CD4-positive, alpha-beta T cell treated with Interleukin-12 subunit alpha and Interleukin-12 subunit beta, for 1 hour (primary cell): ENCODE results near the gene CD44.

ENCODE experiments used
- DNase-seq: peaks from one replicate; pipeline ENCODE4 v3.0.0-alpha.2; 2020

CD44 gene

GRCh38 chr11:35178873-35179272, 39.9 kb downstream of the CD44 start:
- no peak for DNase-seq

- DNase-seq = no peak
These were observed 40.6 kb downstream of the CD44 start for GRCh38 chr11:35179466-35180135.

- DNase-seq = no peak
These were observed 41.6 kb downstream of the CD44 start for GRCh38 chr11:35180317-35181233.

DNA sequence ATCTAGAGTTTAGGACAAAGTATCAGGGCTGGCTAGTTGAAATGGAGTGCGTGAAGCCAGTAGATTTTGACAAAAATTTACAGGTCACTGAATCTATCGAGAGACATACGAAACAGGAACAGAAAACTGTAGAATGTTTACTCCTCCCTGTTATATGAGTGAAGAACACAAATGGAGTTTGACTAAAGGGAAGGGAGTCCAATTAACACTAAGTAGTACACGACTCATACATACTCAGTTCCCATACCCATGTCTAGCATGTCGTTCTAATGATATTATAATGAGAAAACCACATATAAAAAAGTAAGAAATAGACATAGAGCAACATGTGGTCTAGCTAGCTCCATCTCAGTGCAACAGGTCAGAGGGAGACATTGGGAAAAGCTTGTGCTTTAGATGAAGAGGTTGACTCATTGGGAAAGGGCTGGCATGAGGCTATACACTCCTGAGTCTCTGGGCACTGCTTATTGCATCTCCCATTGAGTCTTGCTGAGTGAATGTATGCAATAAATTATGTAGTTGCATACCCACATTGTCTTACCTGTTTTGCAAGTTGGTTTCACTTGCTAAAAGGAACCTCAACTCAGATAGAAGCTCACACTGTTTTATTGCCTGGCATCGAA, 43.5 kb downstream of the CD44 start:
- no peak for DNase-seq

DNA sequence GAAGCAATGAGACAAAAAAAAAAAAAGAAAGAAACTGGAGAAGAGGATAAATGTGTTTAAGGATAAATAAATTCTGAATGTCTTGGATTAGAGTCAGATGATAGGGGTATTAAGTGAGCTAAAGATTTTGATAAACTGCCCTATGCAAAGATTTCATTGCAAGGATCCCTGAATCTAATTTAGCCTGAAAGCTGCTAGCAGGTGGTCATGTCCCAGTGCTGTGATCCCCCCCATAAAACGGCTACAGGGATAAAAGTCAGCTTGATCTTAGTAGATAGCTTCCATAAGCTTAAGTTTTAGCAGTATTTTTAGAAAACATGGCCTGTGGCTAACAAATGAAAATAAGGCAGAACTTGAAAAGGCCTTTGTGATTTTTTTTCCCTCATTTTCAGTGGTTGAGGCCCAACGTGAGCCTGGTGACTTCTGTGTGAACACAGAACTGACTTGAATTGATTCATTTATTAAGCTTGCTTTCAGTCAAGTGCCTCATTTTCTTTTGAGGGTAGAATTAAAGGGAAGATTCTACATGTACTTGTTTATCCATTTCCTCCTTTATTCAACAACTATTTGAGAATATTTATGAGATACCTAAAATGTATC, 44.5 kb downstream of the CD44 start:
- no peak for DNase-seq

DNA sequence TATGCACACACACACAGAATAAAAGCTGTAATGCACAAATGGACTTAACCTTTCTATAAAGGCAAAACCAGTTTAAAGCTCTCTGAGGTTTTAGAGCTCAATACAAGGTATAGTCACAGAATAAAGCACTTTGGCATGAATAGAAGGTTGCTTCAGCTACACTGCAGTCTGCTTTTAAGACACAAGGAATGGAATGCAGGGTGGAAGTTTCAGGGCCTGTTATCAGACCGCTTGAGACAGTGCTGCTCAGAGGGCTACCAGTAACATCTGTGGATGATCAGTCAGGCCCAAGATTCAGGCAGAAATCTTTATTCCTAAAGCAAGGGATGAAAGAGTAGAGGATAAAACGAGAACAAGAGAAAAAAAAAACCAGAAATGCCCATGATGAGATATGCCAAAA, 46.7 kb downstream of the CD44 start:
- no peak for DNase-seq

- DNase-seq = no peak
These were observed 49.0 kb downstream of the CD44 start for GRCh38 chr11:35187996-35188395.

- no peak for DNase-seq
These were observed 51.9 kb downstream of the CD44 start for GRCh38 chr11:35190804-35191348.

DNA sequence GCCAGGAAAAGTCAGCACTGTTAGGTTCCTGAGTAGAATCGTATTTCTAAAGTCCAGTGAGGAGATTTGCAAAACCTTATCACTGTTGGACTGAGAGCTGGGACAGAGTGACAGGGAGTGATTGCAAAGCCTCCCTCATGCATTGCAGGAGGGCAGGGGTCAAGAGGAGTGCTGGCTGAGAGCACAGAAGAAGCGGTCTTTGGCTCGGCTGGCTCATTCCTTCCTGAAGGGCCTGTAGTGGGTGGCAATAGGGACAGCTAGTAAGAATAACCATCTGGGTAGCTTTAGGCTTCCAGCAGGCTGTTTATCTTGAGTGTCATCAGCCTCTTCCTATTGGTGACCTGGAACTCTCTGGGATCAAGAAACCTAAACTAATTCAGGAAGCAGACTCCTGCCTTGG, 53.4 kb downstream of the CD44 start:
- no peak for DNase-seq

DNA sequence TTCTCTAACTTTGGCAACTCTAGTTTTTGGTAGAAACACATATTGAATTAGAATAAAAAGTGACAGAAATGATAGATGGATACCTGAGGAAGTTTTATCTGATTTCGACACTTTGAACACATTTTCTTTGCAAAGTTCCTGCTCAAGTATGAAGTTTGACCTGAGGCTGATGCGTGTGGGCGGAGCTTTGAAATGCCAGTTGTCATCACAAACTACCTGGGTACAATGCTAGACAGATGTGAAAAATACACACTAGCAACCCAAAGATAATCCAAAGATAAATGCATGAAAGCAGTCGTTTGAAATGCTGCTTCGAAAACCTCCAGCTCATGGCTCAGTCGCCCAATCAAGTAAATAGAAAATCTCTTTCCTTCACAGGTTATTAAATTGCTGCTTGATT, 54.8 kb downstream of the CD44 start:
- no peak for DNase-seq

DNA sequence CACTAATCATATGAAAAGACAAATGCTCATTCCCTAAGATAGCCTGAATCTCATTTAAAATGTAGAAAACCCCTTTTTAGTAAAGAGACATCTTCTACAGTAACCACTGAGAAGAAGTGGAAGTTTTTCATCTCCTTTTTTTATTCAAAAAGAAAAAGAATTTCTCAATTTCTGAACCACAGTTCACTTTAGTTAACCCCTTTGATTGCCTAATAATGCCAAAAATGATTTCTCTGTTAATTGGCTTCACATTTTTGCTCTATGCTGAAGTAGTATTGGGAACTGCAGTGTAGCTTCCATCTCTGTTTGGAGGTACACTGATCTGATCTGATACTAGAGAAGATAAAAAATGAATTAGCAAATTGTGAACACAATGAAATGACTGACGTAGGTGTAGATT, 58.3 kb downstream of the CD44 start:
- no peak for DNase-seq

DNA sequence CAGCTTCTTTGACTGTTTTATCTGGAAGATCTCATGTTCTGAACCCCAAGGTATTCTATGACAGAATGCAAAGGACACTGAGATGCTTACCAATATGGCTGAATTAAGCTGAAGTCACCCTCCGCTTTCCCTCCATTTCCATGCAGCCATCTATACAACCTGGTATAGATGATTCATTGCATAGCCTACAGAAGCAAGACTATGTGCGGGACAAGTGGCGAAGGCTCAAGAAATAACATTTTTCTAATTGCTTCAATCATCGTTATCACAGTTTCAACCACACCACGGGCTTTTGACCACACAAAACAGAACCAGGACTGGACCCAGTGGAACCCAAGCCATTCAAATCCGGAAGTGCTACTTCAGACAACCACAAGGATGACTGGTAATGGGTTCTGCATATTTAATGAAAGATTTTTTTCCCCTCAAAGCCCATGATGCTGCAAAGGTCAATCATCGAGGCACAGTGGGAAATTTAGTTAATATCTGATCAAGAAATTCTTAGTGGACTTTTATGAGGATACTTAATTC, 61.9 kb downstream of the CD44 start:
- DNase-seq = no peak

DNA sequence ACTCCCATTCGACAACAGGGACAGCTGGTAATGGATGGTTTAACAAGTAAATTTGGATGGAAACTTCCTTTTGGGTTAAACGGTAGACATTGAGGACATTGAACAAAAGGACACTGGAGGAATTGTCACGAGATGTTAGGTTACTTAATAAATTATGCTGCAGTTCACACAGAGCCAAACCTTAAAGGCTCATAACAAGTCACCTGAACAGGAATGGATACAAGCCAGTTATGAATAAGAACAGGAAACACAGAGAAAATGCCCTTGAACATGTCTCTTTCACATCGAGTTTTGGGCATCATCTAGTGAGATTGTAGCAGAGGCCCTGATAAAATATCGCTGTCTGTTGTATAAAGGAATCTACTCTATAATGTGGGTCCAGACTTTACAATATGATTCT, 65.6 kb downstream of the CD44 start:
- no peak for DNase-seq

DNA sequence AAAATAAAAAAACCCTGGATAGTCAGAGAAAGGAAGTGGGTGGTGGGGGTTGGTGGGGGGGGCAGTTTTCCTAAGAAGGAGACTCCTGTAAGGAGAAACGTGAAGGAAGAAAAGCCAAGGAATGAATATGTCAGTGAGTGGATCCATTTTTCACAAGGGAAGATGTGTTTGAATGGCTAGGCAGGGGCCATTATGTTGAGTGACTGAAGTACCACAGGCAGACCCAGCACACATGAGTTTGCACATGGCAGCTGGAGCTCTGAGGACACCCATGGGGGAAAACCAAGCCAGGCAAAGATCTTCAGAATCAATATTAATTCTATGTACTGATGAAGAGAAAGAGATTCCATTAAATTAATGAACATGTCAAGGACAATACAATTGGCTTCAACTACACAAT, 67.6 kb downstream of the CD44 start:
- no peak for DNase-seq

GRCh38 chr11:35207471-35208403, 68.8 kb downstream of the CD44 start:
- DNase-seq = no peak

GRCh38 chr11:35208795-35209194, 69.8 kb downstream of the CD44 start:
- no peak for DNase-seq

GRCh38 chr11:35210876-35211546, 72.0 kb downstream of the CD44 start:
- no peak for DNase-seq

GRCh38 chr11:35211952-35212351, 73.0 kb downstream of the CD44 start:
- DNase-seq = no peak

- no peak for DNase-seq
These were observed 75.3 kb downstream of the CD44 start for GRCh38 chr11:35214226-35214770.

DNA sequence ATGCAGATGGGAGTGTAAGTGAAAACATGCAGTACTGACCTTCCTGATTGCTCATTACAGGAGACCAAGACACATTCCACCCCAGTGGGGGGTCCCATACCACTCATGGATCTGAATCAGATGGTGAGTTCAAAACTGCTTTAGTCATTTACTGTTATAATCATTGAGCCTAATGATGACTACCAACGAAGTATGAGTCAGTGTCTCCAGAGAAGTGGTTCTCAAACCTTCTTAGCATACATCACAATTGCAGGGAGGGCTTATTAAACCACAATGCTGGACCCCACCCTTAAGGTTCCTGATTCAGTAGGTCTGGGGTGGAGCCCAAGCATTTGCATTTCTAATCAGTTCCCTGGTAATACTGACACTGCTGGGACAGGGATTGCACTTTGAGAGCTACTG, 75.8 kb downstream of the CD44 start:
- DNase-seq = peak; percentile 43

GRCh38 chr11:35215945-35216344, 77.0 kb downstream of the CD44 start:
- DNase-seq = no peak
